GM21825 (cell line): ENCODE measurements around the gene ROBO1.

Source experiments
- ATAC-seq: cut with Tn5 transposase; IDR thresholded peaks from one replicate; pipeline ENCODE4 v1.9.1; 2021; ENCODE audit warnings: mild to moderate bottlenecking, moderate library complexity; ENCODE audit not compliant: unreplicated experiment

The ROBO1 gene

GRCh38 chr3:79028916-79029315, 738.9 kb downstream of the ROBO1 start:
- ATAC-seq = no peak

GRCh38 chr3:79027593-79027992, 740.2 kb downstream of the ROBO1 start:
- no peak for ATAC-seq

GRCh38 chr3:79019924-79020173, 747.9 kb downstream of the ROBO1 start:
- no peak for ATAC-seq

- no peak for ATAC-seq
Measured at GRCh38 chr3:79019137-79019923, 748.5 kb downstream of the ROBO1 start.

GRCh38 chr3:79018671-79019136, 749.1 kb downstream of the ROBO1 start:
- no peak for ATAC-seq

GRCh38 chr3:79018265-79018664, 749.5 kb downstream of the ROBO1 start:
- no peak for ATAC-seq

GRCh38 chr3:79016587-79017376, 751.0 kb downstream of the ROBO1 start:
- no peak for ATAC-seq

- ATAC-seq = no peak
Measured at GRCh38 chr3:79015854-79016253, 751.9 kb downstream of the ROBO1 start.

GRCh38 chr3:79012946-79013362, 754.8 kb downstream of the ROBO1 start:
- no peak for ATAC-seq

- ATAC-seq = no peak
Measured at GRCh38 chr3:79012530-79012913, 755.3 kb downstream of the ROBO1 start.

- ATAC-seq = no peak
Measured at GRCh38 chr3:79011821-79012529, 755.8 kb downstream of the ROBO1 start.

GRCh38 chr3:79009861-79010260, 757.9 kb downstream of the ROBO1 start:
- no peak for ATAC-seq

- ATAC-seq = no peak
Measured at GRCh38 chr3:79006077-79006476, 761.7 kb downstream of the ROBO1 start.

GRCh38 chr3:79005084-79005483, 762.7 kb downstream of the ROBO1 start:
- ATAC-seq = no peak

GRCh38 chr3:79003994-79004393, 763.8 kb downstream of the ROBO1 start:
- ATAC-seq = no peak

GRCh38 chr3:79002465-79003372, 765.1 kb downstream of the ROBO1 start:
- no peak for ATAC-seq

- ATAC-seq = no peak
Measured at GRCh38 chr3:79001255-79001654, 766.5 kb downstream of the ROBO1 start.

- ATAC-seq = no peak
Measured at GRCh38 chr3:78999139-78999538, 768.7 kb downstream of the ROBO1 start.

- ATAC-seq = no peak
Measured at GRCh38 chr3:78995087-78995486, 772.7 kb downstream of the ROBO1 start.

- ATAC-seq = no peak
Measured at GRCh38 chr3:78994174-78995027, 773.4 kb downstream of the ROBO1 start.
